ENCODE results near the gene IFFO2. TPM values are rescaled to one million over a fixed set of nuclear protein-coding genes. Genes with fewer than 3 reads are reported as not detected.

IFFO2 gene
- total and polyA plus RNA-seq, 8 donors = 13.8 to 24.0 (median 22.2) TPM

DNA sequence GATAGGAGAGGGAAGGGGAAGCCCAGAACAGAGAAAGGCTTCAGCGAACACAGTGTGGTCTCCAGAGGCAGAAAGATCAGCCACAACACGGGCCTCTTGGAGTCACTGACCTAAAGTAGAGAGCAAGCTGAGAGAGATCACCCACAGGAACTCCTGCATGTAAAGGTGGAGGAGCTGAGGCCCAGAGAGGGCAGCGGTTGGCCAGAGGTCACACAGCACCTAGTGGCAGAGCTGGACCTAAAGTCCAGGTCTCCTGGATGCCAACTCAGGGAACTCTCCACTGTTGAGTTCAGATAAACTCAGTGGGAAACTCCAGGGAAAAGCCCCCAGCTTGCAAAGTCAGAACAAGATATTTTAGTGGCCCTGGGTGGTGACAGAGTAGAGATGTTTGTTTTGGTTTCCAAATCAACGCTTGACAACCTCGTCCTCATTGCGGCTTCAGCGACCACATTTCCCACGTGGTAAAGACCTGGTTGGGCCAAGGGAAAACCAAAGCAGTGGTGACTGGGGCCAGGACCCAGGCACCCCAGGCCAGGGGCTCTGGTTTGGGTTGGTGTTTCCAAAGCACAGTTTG, 4.6 kb downstream of the IFFO2 start:
- H3K27ac ChIP-seq = peak overlapping the region; percentile 76 to 93
- intact Hi-C loops (cut with DNase I) = no loop called here

GRCh38 chr1:18951416-18951815, 5.1 kb downstream of the IFFO2 start:
- peaks cover 46 to 92% of the 10 kb centered on the region in 2 donors for H3K4me1 ChIP-seq
- no peak for ATAC-seq
- no peak overlapping the region for H3K4me3 ChIP-seq

More for the DNA sequence above, 4.6 kb downstream of the IFFO2 start:
- Histone ChIP-seq H3K27me3 (peaks cover 0 to 17% of the 10 kb centered on the region in 2 donors), H3K4me1 (peaks cover 46 to 88% of the 10 kb centered on the region in 2 donors), H3K9me3 (no peaks in the 10 kb centered on the region), H3K4me3 (no peak overlapping the region), H3K36me3 (no peaks in the 10 kb centered on the region)
- TF ChIP-seq, protein P1, sequence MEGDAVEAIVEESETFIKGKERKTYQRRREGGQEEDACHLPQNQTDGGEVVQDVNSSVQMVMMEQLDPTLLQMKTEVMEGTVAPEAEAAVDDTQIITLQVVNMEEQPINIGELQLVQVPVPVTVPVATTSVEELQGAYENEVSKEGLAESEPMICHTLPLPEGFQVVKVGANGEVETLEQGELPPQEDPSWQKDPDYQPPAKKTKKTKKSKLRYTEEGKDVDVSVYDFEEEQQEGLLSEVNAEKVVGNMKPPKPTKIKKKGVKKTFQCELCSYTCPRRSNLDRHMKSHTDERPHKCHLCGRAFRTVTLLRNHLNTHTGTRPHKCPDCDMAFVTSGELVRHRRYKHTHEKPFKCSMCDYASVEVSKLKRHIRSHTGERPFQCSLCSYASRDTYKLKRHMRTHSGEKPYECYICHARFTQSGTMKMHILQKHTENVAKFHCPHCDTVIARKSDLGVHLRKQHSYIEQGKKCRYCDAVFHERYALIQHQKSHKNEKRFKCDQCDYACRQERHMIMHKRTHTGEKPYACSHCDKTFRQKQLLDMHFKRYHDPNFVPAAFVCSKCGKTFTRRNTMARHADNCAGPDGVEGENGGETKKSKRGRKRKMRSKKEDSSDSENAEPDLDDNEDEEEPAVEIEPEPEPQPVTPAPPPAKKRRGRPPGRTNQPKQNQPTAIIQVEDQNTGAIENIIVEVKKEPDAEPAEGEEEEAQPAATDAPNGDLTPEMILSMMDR (IDR thresholded peaks at IDR 0.05) = no peak
- no peak for ATAC-seq
- no peak for DNase-seq

DNA sequence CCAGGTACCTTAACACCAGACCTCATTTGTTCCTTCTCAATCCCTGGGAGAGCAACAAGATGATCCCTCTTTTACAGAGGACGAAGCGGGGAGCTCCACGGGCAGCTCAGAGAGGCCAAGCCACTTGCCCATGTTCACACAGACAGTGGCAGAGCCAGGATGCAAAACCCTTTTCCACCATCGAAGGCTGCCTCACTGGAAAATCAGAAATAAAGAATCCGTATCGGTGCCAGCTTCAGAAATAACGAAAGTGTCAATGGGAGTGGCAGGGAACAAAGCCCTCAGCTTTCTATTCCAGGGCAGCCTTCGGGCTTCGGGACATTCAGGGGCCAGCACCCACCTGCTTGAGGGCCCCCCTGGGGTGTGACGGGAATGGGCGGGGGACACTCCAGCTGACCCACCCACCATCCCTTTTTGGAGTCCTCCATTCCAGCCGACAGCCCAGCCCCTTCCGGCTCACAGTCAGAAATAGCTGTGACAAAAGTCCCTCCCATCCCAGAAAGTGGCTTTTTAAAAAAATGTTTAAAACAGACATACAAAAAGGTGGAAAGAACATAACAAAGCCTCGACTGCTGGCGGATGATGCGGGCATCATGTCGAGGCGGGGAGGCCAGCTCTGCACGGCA, 6.0 kb downstream of the IFFO2 start:
- Histone ChIP-seq H3K4me1 (peaks cover 50 to 100% of the 10 kb centered on the region in 2 donors), H3K27me3 (peaks cover 0 to 10% of the 10 kb centered on the region in 2 donors), H3K9me3 (no peaks in the 10 kb centered on the region), H3K4me3 (peak overlapping the region; percentile 22 to 32), H3K36me3 (no peaks in the 10 kb centered on the region), H3K27ac (peak overlapping the region; percentile 76 to 93)
- intact Hi-C loops (cut with DNase I) = no loop called here
- TF ChIP-seq, protein P1 (IDR thresholded peaks at IDR 0.05) = no peak
- DNase-seq (peak in 2 of 4 donors; percentile 61 to 67), ATAC-seq (peak; percentile 58)

More at GRCh38 chr1:18951416-18951815, 5.1 kb downstream of the IFFO2 start:
- H3K27me3 ChIP-seq = peaks cover 0 to 15% of the 10 kb centered on the region in 2 donors
- TF ChIP-seq, protein P1 (IDR thresholded peaks at IDR 0.05) = no peak
- H3K9me3 ChIP-seq = no peaks in the 10 kb centered on the region
- peak overlapping the region; percentile 76 to 93 for H3K27ac ChIP-seq
- H3K36me3 ChIP-seq = no peaks in the 10 kb centered on the region
- intact Hi-C loops (cut with DNase I) = no loop called here
- DNase-seq = no peak

DNA sequence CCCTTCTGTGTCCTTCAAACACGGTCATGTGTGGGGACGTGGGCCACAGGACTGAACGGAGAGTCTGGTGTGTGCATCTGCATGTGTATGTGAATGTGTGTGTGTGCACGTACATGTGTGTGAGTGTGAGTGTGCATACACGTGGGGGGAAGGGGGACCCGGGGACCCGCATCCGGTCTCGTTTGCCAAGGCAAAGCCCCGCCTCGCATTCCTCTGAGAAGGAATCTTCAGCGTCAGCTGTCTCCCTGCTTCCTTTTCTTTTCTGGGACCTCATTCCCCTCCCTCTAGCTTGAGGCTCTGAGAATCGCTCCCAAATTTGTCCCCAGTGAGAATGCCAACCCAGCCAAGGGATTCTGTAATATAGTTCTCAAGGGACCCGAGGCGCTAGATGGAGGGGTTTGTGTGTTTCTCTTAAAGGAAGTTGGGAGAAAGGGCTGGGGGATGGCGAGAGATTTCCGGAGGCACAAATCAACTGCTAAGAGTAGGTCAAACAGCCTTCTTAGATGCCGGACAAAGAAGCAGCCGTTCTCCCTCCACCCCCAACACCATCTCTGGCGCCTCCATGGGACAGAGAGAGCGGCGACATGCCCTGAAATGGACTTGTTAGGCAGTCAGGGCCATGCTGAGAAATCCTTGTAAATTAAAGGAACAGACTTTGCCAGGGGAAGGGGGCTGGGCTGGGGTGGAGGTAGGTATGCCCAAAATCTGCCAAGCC, 6.6 kb downstream of the IFFO2 start:
- TF ChIP-seq, protein P1 (IDR thresholded peaks at IDR 0.05) = no peak
- peaks cover 0 to 3% of the 10 kb centered on the region in 2 donors for H3K27me3 ChIP-seq
- H3K27ac ChIP-seq = peak overlapping the region; percentile 76 to 93
- no peaks in the 10 kb centered on the region for H3K9me3 ChIP-seq
- H3K36me3 ChIP-seq = no peaks in the 10 kb centered on the region
- intact Hi-C loops (cut with DNase I) = no loop called here
- H3K4me1 ChIP-seq = peaks cover 55 to 100% of the 10 kb centered on the region in 2 donors
- peak in 2 of 4 donors; percentile 71 to 85 for DNase-seq
- H3K4me3 ChIP-seq = peak overlapping the region; percentile 22 to 32
- ATAC-seq = peak; percentile 13
